Peyer's patch (tissue), 4 donors: ENCODE data around the gene WDR35.

Experiments
- CTCF ChIP-seq, 6 experiments: fragments of 450-650 bp in 4 of 6; fragments of 200-600 bp in 2 of 6; sonication (generic) in 1 of 6; IDR thresholded peaks; one replicate each; pipeline ENCODE4 v1.5.1; 2017 to 2019; ENCODE audit warnings: antibody characterized with exemption in 6 of 6, mild to moderate bottlenecking in 3 of 6, moderate library complexity in 1 of 6
- POLR2A ChIP-seq, 2 donors: fragments of 450-650 bp; IDR thresholded peaks; one replicate each; pipeline ENCODE4 v1.5.1; 2017; ENCODE audit warnings: antibody characterized with exemption in 2 of 2, mild to moderate bottlenecking in 2 of 2, moderate library complexity in 2 of 2

- no peak for TF ChIP-seq CTCF (IDR thresholded peaks at IDR 0.05)
- no peak for TF ChIP-seq POLR2A (IDR thresholded peaks at IDR 0.05)
Measured at GRCh38 chr2:19933351-19933981, 56.4 kb downstream of the WDR35 start.
